Activated naive CD8-positive, alpha-beta T cell treated with anti-CD3 and anti-CD28 coated beads for 36 hours (primary cell): ENCODE measurements around the gene OR7A17. TPM values are rescaled to one million over a fixed set of nuclear protein-coding genes. Genes with fewer than 3 reads are reported as not detected.

ENCODE experiments used
- DNase-seq: peaks from one replicate; pipeline ENCODE4 v3.0.0; 2021
- H3K27ac Mint-ChIP-seq: one replicate; pipeline ENCODE4 v1.8.0; 2022; ENCODE audit warnings: mild to moderate bottlenecking, moderate library complexity, mixed read lengths
- H3K27me3 Mint-ChIP-seq: one replicate; pipeline ENCODE4 v1.8.0; 2022; ENCODE audit warnings: mild to moderate bottlenecking, mixed read lengths
- H3K36me3 Mint-ChIP-seq: one replicate; pipeline ENCODE4 v1.8.0; 2021; ENCODE audit warnings: mild to moderate bottlenecking, mixed read lengths
- H3K4me1 Mint-ChIP-seq: one replicate; pipeline ENCODE4 v1.8.0; 2021; ENCODE audit warnings: mixed read lengths
- H3K4me3 Mint-ChIP-seq: one replicate; pipeline ENCODE4 v1.8.0; 2022; ENCODE audit warnings: mild to moderate bottlenecking, moderate library complexity, mixed read lengths
- H3K9me3 Mint-ChIP-seq: one replicate; pipeline ENCODE4 v1.8.0; 2022; ENCODE audit warnings: mixed read lengths
- total RNA-seq, 2 experiments: library from RNA; stranded (reverse); gene quantifications; one replicate each; pipeline ENCODE4 v1.2.3, GENCODE V29; 2021

The OR7A17 gene
- total RNA-seq, 2 experiments from 2014 or later: not detected

- no peak for DNase-seq
- no peaks in the 10 kb centered on the region for H3K36me3 Mint-ChIP-seq
- no peak within 1 kb of the TSS for H3K27ac Mint-ChIP-seq
- peaks cover 7% of the 10 kb centered on the region for H3K27me3 Mint-ChIP-seq
- H3K9me3 Mint-ChIP-seq: no peaks in the 10 kb centered on the region
- no peaks in the 10 kb centered on the region for H3K4me1 Mint-ChIP-seq
- H3K4me3 Mint-ChIP-seq: no peak within 1 kb of the TSS
Measured at GRCh38 chr19:14835011-14835410, 50.9 kb downstream of the OR7A17 start, which contains the start of the genes OR7A5 and OR7C1. TSS of gene OR7A5 (minus strand) at chr19:14835185. CDS start at chr19:14828241, 6,944 bp downstream. TSS of gene OR7C1 (minus strand) at chr19:14835185. CDS start at chr19:14800136, 35,049 bp downstream.

- no peaks in the 10 kb centered on the region for H3K9me3 Mint-ChIP-seq
- no peaks in the 10 kb centered on the region for H3K4me1 Mint-ChIP-seq
- no peak overlapping the region for H3K4me3 Mint-ChIP-seq
- no peaks in the 10 kb centered on the region for H3K36me3 Mint-ChIP-seq
- peaks cover 25% of the 10 kb centered on the region for H3K27me3 Mint-ChIP-seq
- H3K27ac Mint-ChIP-seq: no peak overlapping the region
- DNase-seq: no peak
Measured at GRCh38 chr19:14830702-14831101, 55.2 kb downstream of the OR7A17 start.

Other genes with a start within 250 kb of the OR7A17 start
- gene ADGRE3, start 211.3 kb downstream of the OR7A17 start, total RNA-seq: not detected
- gene ZNF333, start 196.1 kb downstream of the OR7A17 start, total RNA-seq: 1 to 10 TPM; 6.4 to 7.1 TPM
- gene ADGRE2, start 107.6 kb downstream of the OR7A17 start, total RNA-seq: under 1 TPM; 0.29 to 0.48 TPM
- not detected for gene OR7A5, start 50.9 kb downstream of the OR7A17 start, total RNA-seq
- not detected for gene OR7C1, start 50.9 kb downstream of the OR7A17 start, total RNA-seq
- not detected for gene OR7A10, start 37.2 kb downstream of the OR7A17 start, total RNA-seq
- gene OR7C2, start 55.4 kb upstream of the OR7A17 start, total RNA-seq: not detected
- gene SLC1A6, start 93.7 kb upstream of the OR7A17 start, total RNA-seq: not detected
- gene CASP14, start 163.3 kb upstream of the OR7A17 start, total RNA-seq: not detected
- gene OR1I1, start 196.1 kb upstream of the OR7A17 start, total RNA-seq: not detected
- 1 to 10 TPM; 1.6 to 2.4 TPM for gene SYDE1, start 221.3 kb upstream of the OR7A17 start, total RNA-seq